ENCODE data around the gene ABCB8. TPM values are rescaled to one million over a fixed set of nuclear protein-coding genes. Genes with fewer than 3 reads are reported as not detected.
A peak's percentile ranks its signal among the peaks of the same experiment; 100 is the strongest.
"Not testable (repeated sequence)": the region's sequence is repeated elsewhere in the genome, so short reads cannot be mapped to it uniquely, and the experiment has no call there.

The ABCB8 gene
- total and polyA plus RNA-seq, 5 experiments from 2014 or later, result 17.1 to 74.7 (median 18.4) TPM

GRCh38 chr7:151039850-151040548, 11.7 kb downstream of the ABCB8 start:
- DNase-seq (no peak), ATAC-seq (peak in 1 of 2 donors; percentile 22)
- Mint-ChIP-seq H3K27ac (peak overlapping the region in 2 of 10 donors; percentile 48 to 58), H3K27me3 (no peaks in the 10 kb centered on the region), H3K36me3 (peaks cover 0 to 28% (median 5%) of the 10 kb centered on the region in 3 donors), H3K4me3 (no peak overlapping the region), H3K4me1 (peaks cover 0 to 10% (median 9%) of the 10 kb centered on the region in 4 donors), H3K9me3 (no peaks in the 10 kb centered on the region)
- POLR2A ChIA-PET, result interaction anchor here (0.7 to 1.0 kb wide), 2 partner anchors 10 to 665 kb away, joined by 3 to 4 read pairs; no protein-coding TSS in a partner anchor

- peaks cover 0 to 29% (median 5%) of the 10 kb centered on the region in 3 donors for H3K36me3 Mint-ChIP-seq
- H3K9me3 Mint-ChIP-seq, result no peaks in the 10 kb centered on the region
- H3K4me1 Mint-ChIP-seq, result peaks cover 0 to 10% (median 9%) of the 10 kb centered on the region in 4 donors
- POLR2A ChIA-PET, result interaction anchor here (1.0 to 1.8 kb wide), 2 partner anchors 11 to 12 kb away, joined by 4 to 6 read pairs; partner anchors contain the start of gene ABCB8
- no peak overlapping the region for H3K27ac Mint-ChIP-seq
- no peak overlapping the region for H3K4me3 Mint-ChIP-seq
- ATAC-seq (no peak), DNase-seq (no peak)
- H3K27me3 Mint-ChIP-seq, result no peaks in the 10 kb centered on the region
These were observed 12.5 kb downstream of the ABCB8 start for GRCh38 chr7:151040616-151041375.

GRCh38 chr7:151043449-151043848, 15.2 kb downstream of the ABCB8 start:
- H3K4me3 Mint-ChIP-seq, H3K27ac Mint-ChIP-seq, POLR2A ChIA-PET, ATAC-seq, H3K27me3 Mint-ChIP-seq, DNase-seq, H3K9me3 Mint-ChIP-seq: not testable (repeated sequence)
- H3K4me1 Mint-ChIP-seq, result peaks cover 0 to 11% (median 10%) of the 10 kb centered on the region in 4 donors
- H3K36me3 Mint-ChIP-seq, result peaks cover 0 to 17% (median 0%) of the 10 kb centered on the region in 3 donors

- Mint-ChIP-seq H3K27me3 (no peaks in the 10 kb centered on the region), H3K4me1 (peaks cover 0 to 11% (median 10%) of the 10 kb centered on the region in 4 donors), H3K36me3 (peaks cover 0 to 17% (median 0%) of the 10 kb centered on the region in 3 donors), H3K4me3 (no peak overlapping the region), H3K27ac (no peak overlapping the region), H3K9me3 (no peaks in the 10 kb centered on the region)
- DNase-seq (no peak), ATAC-seq (no peak)
- POLR2A ChIA-PET, result interaction anchor here (0.6 to 1.7 kb wide), 2 partner anchors 30 to 179 kb away, joined by 4 read pairs; no protein-coding TSS in a partner anchor
These were observed 15.7 kb downstream of the ABCB8 start for GRCh38 chr7:151043959-151044358.

- peak overlapping the region in 1 of 10 donors; percentile 53 for H3K27ac Mint-ChIP-seq
- no peak for ATAC-seq
- POLR2A ChIA-PET, result interaction anchor here (0.9 to 1.7 kb wide), 2 partner anchors 31 to 66 kb away, joined by 3 to 4 read pairs; no protein-coding TSS in a partner anchor
- peaks cover 0 to 17% (median 0%) of the 10 kb centered on the region in 3 donors for H3K36me3 Mint-ChIP-seq
- H3K9me3 Mint-ChIP-seq, result no peaks in the 10 kb centered on the region
- no peak for DNase-seq
- no peaks in the 10 kb centered on the region for H3K27me3 Mint-ChIP-seq
- peaks cover 0 to 6% (median 1%) of the 10 kb centered on the region in 4 donors for H3K4me1 Mint-ChIP-seq
- H3K4me3 Mint-ChIP-seq, result no peak overlapping the region
These were observed 17.0 kb downstream of the ABCB8 start for GRCh38 chr7:151045262-151045661.

- peaks cover 0 to 6% (median 2%) of the 10 kb centered on the region in 4 donors for H3K4me1 Mint-ChIP-seq
- POLR2A ChIA-PET, result no interaction called here
- H3K27me3 Mint-ChIP-seq, result no peaks in the 10 kb centered on the region
- DNase-seq (no peak), ATAC-seq (no peak)
- peaks cover 0 to 17% (median 0%) of the 10 kb centered on the region in 3 donors for H3K36me3 Mint-ChIP-seq
- H3K27ac Mint-ChIP-seq, result peak overlapping the region in 1 of 10 donors; percentile 55
- H3K9me3 Mint-ChIP-seq, result no peaks in the 10 kb centered on the region
- H3K4me3 Mint-ChIP-seq, result no peak overlapping the region
These were observed 17.7 kb downstream of the ABCB8 start for GRCh38 chr7:151045967-151046366.

- Mint-ChIP-seq H3K4me1 (peaks cover 0 to 8% (median 3%) of the 10 kb centered on the region in 4 donors), H3K9me3 (no peaks in the 10 kb centered on the region), H3K27ac (peak overlapping the region in 3 of 10 donors; percentile 15 to 63 (median 29)), H3K4me3 (no peak overlapping the region), H3K27me3 (peaks cover 0 to 1% (median 0%) of the 10 kb centered on the region in 5 donors), H3K36me3 (peaks cover 0 to 14% (median 0%) of the 10 kb centered on the region in 3 donors)
- DNase-seq, result no peak
- no peak for ATAC-seq
- POLR2A ChIA-PET, result interaction anchor here (1.3 kb wide), 1 partner anchor 20 kb away, joined by 3 read pairs; no protein-coding TSS in a partner anchor
These were observed 18.6 kb downstream of the ABCB8 start for GRCh38 chr7:151046603-151047573.

GRCh38 chr7:151047976-151048815, 19.9 kb downstream of the ABCB8 start, which contains the start of gene ASIC3:
ASIC3 (plus strand) TSS chr7:151048531; CDS start chr7:151048886, 355 bp downstream.
- peak within 1 kb of the TSS in 2 of 10 donors; percentile 55 to 63 for H3K27ac Mint-ChIP-seq
- H3K36me3 Mint-ChIP-seq, result peaks cover 0 to 12% (median 0%) of the 10 kb centered on the region in 3 donors
- DNase-seq (no peak), ATAC-seq (no peak)
- no peak within 1 kb of the TSS for H3K4me3 Mint-ChIP-seq
- H3K27me3 Mint-ChIP-seq, result peaks cover 0 to 4% (median 0%) of the 10 kb centered on the region in 5 donors
- H3K4me1 Mint-ChIP-seq, result peaks cover 6 to 14% (median 10%) of the 10 kb centered on the region in 4 donors
- POLR2A ChIA-PET, result interaction anchor here (0.6 kb wide), 1 partner anchor 42 kb away, joined by 6 read pairs; no protein-coding TSS in a partner anchor
- no peaks in the 10 kb centered on the region for H3K9me3 Mint-ChIP-seq

DNA sequence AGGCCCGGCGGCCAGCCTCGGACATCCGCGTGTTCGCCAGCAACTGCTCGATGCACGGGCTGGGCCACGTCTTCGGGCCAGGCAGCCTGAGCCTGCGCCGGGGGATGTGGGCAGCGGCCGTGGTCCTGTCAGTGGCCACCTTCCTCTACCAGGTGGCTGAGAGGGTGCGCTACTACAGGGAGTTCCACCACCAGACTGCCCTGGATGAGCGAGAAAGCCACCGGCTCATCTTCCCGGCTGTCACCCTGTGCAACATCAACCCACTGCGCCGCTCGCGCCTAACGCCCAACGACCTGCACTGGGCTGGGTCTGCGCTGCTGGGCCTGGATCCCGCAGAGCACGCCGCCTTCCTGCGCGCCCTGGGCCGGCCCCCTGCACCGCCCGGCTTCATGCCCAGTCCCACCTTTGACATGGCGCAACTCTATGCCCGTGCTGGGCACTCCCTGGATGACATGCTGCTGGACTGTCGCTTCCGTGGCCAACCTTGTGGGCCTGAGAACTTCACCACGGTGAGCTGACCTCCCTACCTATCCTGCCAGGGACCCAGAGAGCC, 20.7 kb downstream of the ABCB8 start:
- peaks cover 0 to 12% (median 0%) of the 10 kb centered on the region in 3 donors for H3K36me3 Mint-ChIP-seq

GRCh38 chr7:151051108-151051507, 22.9 kb downstream of the ABCB8 start:
- POLR2A ChIA-PET, result interaction anchor here (0.8 to 1.0 kb wide), 5 partner anchors 23 to 43 kb away, joined by 3 to 4 read pairs (median 3); partner anchors contain the start of gene ABCB8
- Mint-ChIP-seq H3K36me3 (no peaks in the 10 kb centered on the region), H3K27ac (no peak overlapping the region), H3K9me3 (no peaks in the 10 kb centered on the region), H3K4me3 (no peak overlapping the region), H3K27me3 (peaks cover 0 to 5% (median 0%) of the 10 kb centered on the region in 5 donors), H3K4me1 (peaks cover 7 to 21% (median 12%) of the 10 kb centered on the region in 4 donors)
- DNase-seq (peak; percentile 26 to 79 (median 62)), ATAC-seq (peak; percentile 90 to 93)

More for the DNA sequence above, 20.7 kb downstream of the ABCB8 start:
- ATAC-seq (no peak), DNase-seq (no peak)
- peaks cover 7 to 14% (median 12%) of the 10 kb centered on the region in 4 donors for H3K4me1 Mint-ChIP-seq
- H3K27ac Mint-ChIP-seq, result peak overlapping the region in 1 of 10 donors; percentile 55
- peaks cover 0 to 4% (median 0%) of the 10 kb centered on the region in 5 donors for H3K27me3 Mint-ChIP-seq
- H3K4me3 Mint-ChIP-seq, result no peak overlapping the region
- POLR2A ChIA-PET, result no interaction called here
- no peaks in the 10 kb centered on the region for H3K9me3 Mint-ChIP-seq
